GM12878 (cell line): ENCODE measurements around the gene ITFG1. TPM values are rescaled to one million over a fixed set of nuclear protein-coding genes. Genes with fewer than 3 reads are reported as not detected.

ENCODE experiments used
- ATAC-seq: fragments of 200-7000 bp; cut with Tn5 transposase; 3 replicates; pipeline ENCODE4 v1.9.1; 2020; ENCODE audit warnings: mild to moderate bottlenecking, moderate library complexity
- BruUV-seq: library from RNA; stranded (reverse); fragments of 400-500 nt; replicated peaks from 2 replicates; lab custom pipeline; 2021; lab: Mats Ljungman, UMichigan
- CTCF ChIA-PET: fragments of 300-600 bp; sonication (Branson Sonifier 250); formaldehyde crosslinking; extraction: SDS; loops from one replicate; lab custom pipeline; 2021; ENCODE audit warnings: inconsistent platforms; lab: Yijun Ruan, JAX
- POLR2A ChIA-PET: fragments of 350-600 bp; formaldehyde crosslinking; extraction: SDS; loops from one replicate; lab custom pipeline; 2021; ENCODE audit warnings: inconsistent platforms; lab: Charles Lee
- RAD21 ChIA-PET: fragments of 300-600 bp; sonication (Branson Sonifier 250); formaldehyde crosslinking; loops from one replicate; lab custom pipeline; 2023; ENCODE audit warnings: antibody characterized with exemption; ENCODE audit not compliant: unreplicated experiment; lab: Charles Lee
- SMC1A ChIA-PET: fragments of 300-600 bp; sonication (Branson Sonifier 250); formaldehyde crosslinking; loops from one replicate; lab custom pipeline; 2023; ENCODE audit not compliant: unreplicated experiment, uncharacterized antibody; lab: Charles Lee
- DNase-seq: peaks from one replicate; pipeline ENCODE4 v3.0.0-alpha.2; 2011; ENCODE audit warnings: low read depth, low spot score
- FAIRE-seq: peaks from 3 replicates; lab custom pipeline; 2011; peaks lifted over from hg19 to GRCh38; lab: Jason Lieb, UNC
- H2AFZ ChIP-seq: 2 replicates; pipeline ENCODE4 v1.6.0; 2011; ENCODE audit warnings: low read depth, low read length, control low read depth; ENCODE audit not compliant: control insufficient read depth
- H3K27ac ChIP-seq: 2 replicates; pipeline ENCODE4 v1.5.1; 2011; ENCODE audit warnings: control low read depth; ENCODE audit not compliant: control insufficient read depth, insufficient read depth
- H3K27me3 ChIP-seq, 2 experiments: replicated peaks in 1 of 2; 2 replicates each; pipeline versions ENCODE4 v1.6.0 to v1.6.1; 2011; ENCODE audit warnings: low read length in 1 of 2; ENCODE audit not compliant: control insufficient read depth in 2 of 2, insufficient read depth in 2 of 2
- H3K36me3 ChIP-seq, 2 experiments: 2 replicates each; pipeline ENCODE4 v1.5.1; 2011; ENCODE audit warnings: low read length in 1 of 2; ENCODE audit not compliant: control insufficient read depth in 2 of 2, insufficient read depth in 2 of 2
- H3K4me1 ChIP-seq: 2 replicates; pipeline ENCODE4 v1.6.1; 2011; ENCODE audit warnings: mild to moderate bottlenecking, low read length, moderate library complexity, mixed read lengths; ENCODE audit not compliant: control insufficient read depth, insufficient read depth
- H3K4me2 ChIP-seq: 2 replicates; pipeline ENCODE4 v1.6.0; 2011; ENCODE audit warnings: control low read depth; ENCODE audit not compliant: control insufficient read depth, insufficient read depth
- H3K4me3 ChIP-seq: fragments of 200-600 bp; sonication (generic); 2 replicates; pipeline ENCODE4 v1.5.1; 2016
- H3K79me2 ChIP-seq: 2 replicates; pipeline ENCODE4 v1.6.0; 2011; ENCODE audit warnings: low read length; ENCODE audit not compliant: control insufficient read depth, insufficient read depth
- H3K9ac ChIP-seq: 2 replicates; pipeline ENCODE4 v1.8.0; 2011; ENCODE audit warnings: low read length, control low read depth, mixed read lengths; ENCODE audit not compliant: control insufficient read depth, insufficient read depth
- H3K9me3 ChIP-seq: replicated peaks from 3 replicates; pipeline ENCODE4 v1.5.1; 2011; ENCODE audit warnings: mild to moderate bottlenecking, low read length; ENCODE audit not compliant: control insufficient read depth, insufficient read depth
- H4K20me1 ChIP-seq: 2 replicates; pipeline ENCODE4 v1.6.0; 2011; ENCODE audit not compliant: control insufficient read depth, insufficient read depth
- EED ChIP-seq: sonication (generic); IDR thresholded peaks from 2 replicates; pipeline ENCODE4 v1.6.1; 2016; ENCODE audit warnings: antibody characterized with exemption, low read depth
- ESRRA ChIP-seq: IDR thresholded peaks from 2 replicates; pipeline ENCODE4 v1.6.1; 2012; ENCODE audit warnings: mild to moderate bottlenecking, low read length, improper control_type of control experiment
- NR2C1 ChIP-seq: fragments of 450-650 bp; IDR thresholded peaks from 2 replicates; pipeline ENCODE4 v1.6.1; 2017; ENCODE audit warnings: antibody characterized with exemption, mild to moderate bottlenecking, moderate library complexity
- STAT1 ChIP-seq: fragments of 450-650 bp; conservative IDR thresholded peaks from 2 replicates; pipeline ENCODE4 v1.6.1; 2014; ENCODE audit warnings: antibody characterized with exemption, mild to moderate bottlenecking
- SUPT20H ChIP-seq: IDR thresholded peaks from 2 replicates; pipeline ENCODE4 v1.6.1; 2011; ENCODE audit warnings: low read depth, mild to moderate bottlenecking, low read length, moderate library complexity, borderline replicate concordance; ENCODE audit not compliant: control insufficient read depth
- ZNF622 ChIP-seq: fragments of 450-650 bp; IDR thresholded peaks from 2 replicates; pipeline ENCODE4 v1.6.1; 2017; ENCODE audit warnings: mild to moderate bottlenecking, inconsistent platforms
- WGBS: methylation state at CpG from one replicate; pipeline ENCODE4 v1.1.6; 2016; ENCODE audit warnings: low lambda C conversion rate; ENCODE audit not compliant: insufficient replicate concordance, insufficient coverage; ENCODE audit errors: missing lambda C conversion rate; 5-methylcytosine and 5-hydroxymethylcytosine counted together
- in situ Hi-C: fragments of 300-500 bp; cut with MboI; formaldehyde crosslinking; loops from 9 replicates; pipeline ENCODE4 v1.14.3; 2018; ENCODE audit warnings: mixed read lengths
- intact Hi-C: fragments of 100-400 bp; cut with micrococcal nuclease; formaldehyde crosslinking; loops from one replicate; pipeline ENCODE4 v1.14.2; 2022; ENCODE audit not compliant: unreplicated experiment
- polyA plus RNA-seq, 11 experiments: library from polyadenylated mRNA; depleted of rRNA in 4 of 11; unstranded in 6 of 11; stranded (reverse) in 5 of 11; fragments of >200 nt; fragmentation: Nextera tagmentation in 4 of 11; fragmentation: Illumina TruSeq in 1 of 11; extraction: Ambion mirVana in 4 of 11; extraction: Trizol in 1 of 11; gene quantifications; 1 replicate in 1 of 11; 2 replicates in 10 of 11; pipeline versions ENCODE4 v1.2.1 to v1.2.3, GENCODE V29; 2011 to 2016; ENCODE audit warnings: inconsistent platforms in 2 of 11, missing spikeins in 2 of 11, low read depth in 1 of 11
- total RNA-seq, 4 experiments: library from RNA; depleted of rRNA in 3 of 4; stranded (reverse); fragments of >200 nt in 3 of 4; fragmentation: Illumina TruSeq in 1 of 4; extraction: Trizol in 1 of 4; gene quantifications; 2 replicates each; pipeline versions ENCODE4 v1.2.1 to v1.2.3, GENCODE V29; 2013 to 2021
- TF ChIP-seq, protein P1 (sequence below): fragments of 450-650 bp; IDR thresholded peaks from 2 replicates; pipeline ENCODE4 v1.6.1; 2016; ENCODE audit warnings: mild to moderate bottlenecking
- TF ChIP-seq, protein P2 (sequence below): fragments of 150-350 bp; IDR thresholded peaks from 2 replicates; pipeline ENCODE4 v1.6.1; 2016; ENCODE audit warnings: low read depth, low read length

Gene ITFG1
- total and polyA plus RNA-seq, 10 of the 15 experiments (the other 5 are each of a cell fraction or from before 2014, with no cell fraction given), result 9.3 to 56.3 (median 28.6) TPM

DNA sequence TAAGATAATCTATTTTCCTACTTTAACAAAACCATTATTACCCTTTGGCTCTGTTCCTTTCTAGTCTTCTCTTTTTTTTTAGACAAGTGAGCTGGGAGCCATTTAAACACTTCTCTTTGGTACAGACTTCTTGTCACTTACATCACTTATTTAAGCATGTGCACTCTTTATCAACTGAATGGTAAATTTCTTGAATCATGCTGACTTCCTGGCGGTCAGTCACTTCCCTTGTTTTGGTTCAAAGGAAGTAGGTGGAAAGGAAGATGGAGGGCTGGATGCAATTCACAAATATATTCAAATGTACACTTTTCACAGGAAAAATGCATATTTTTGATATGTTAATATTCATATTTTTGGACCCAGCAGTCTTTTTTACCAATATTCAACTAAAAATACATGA, 97.1 kb downstream of the ITFG1 start (continued):
- TF ChIP-seq, protein P1, sequence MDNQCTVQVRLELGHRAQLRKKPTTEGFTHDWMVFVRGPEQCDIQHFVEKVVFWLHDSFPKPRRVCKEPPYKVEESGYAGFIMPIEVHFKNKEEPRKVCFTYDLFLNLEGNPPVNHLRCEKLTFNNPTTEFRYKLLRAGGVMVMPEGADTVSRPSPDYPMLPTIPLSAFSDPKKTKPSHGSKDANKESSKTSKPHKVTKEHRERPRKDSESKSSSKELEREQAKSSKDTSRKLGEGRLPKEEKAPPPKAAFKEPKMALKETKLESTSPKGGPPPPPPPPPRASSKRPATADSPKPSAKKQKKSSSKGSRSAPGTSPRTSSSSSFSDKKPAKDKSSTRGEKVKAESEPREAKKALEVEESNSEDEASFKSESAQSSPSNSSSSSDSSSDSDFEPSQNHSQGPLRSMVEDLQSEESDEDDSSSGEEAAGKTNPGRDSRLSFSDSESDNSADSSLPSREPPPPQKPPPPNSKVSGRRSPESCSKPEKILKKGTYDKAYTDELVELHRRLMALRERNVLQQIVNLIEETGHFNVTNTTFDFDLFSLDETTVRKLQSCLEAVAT, result no peak

DNA sequence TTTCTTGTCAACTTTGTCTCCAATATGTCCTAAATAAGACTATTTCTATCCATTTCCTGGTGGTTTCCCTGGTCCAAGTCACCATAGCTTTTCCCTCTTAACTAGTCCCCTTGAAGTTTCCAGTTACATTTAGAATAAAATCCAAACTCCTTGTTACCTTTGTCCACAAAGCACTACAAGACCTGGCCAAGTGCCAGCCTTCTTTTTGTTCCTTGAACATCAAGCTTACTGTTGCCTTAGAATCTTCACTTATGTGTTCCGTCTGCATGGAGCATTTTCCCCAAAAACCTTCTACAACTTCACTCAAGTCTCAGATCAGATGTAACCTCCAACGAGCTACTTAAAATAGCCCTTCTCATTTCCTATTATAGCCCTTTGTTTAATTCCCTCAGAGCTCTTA, 101.4 kb downstream of the ITFG1 start:
- SMC1A ChIA-PET, result interaction anchor here (0.7 to 1.4 kb wide), 2 partner anchors 38 to 96 kb away, joined by 3 read pairs; no protein-coding TSS in a partner anchor
- RAD21 ChIA-PET, result no interaction called here
- intact Hi-C loops, result no loop called here
- H3K4me3 ChIP-seq, result no peak overlapping the region
- no TSS peak for BruUV-seq
- POLR2A ChIA-PET, result no interaction called here
- FAIRE-seq (no peak), ATAC-seq (no peak), DNase-seq (no peak)
- no peak overlapping the region for H3K4me2 ChIP-seq
- H3K79me2 ChIP-seq, result no peaks in the 10 kb centered on the region
- TF ChIP-seq ESRRA, result no peak
- TF ChIP-seq EED, result no peak
- no peak for TF ChIP-seq ZNF622
- TF ChIP-seq, protein P2, sequence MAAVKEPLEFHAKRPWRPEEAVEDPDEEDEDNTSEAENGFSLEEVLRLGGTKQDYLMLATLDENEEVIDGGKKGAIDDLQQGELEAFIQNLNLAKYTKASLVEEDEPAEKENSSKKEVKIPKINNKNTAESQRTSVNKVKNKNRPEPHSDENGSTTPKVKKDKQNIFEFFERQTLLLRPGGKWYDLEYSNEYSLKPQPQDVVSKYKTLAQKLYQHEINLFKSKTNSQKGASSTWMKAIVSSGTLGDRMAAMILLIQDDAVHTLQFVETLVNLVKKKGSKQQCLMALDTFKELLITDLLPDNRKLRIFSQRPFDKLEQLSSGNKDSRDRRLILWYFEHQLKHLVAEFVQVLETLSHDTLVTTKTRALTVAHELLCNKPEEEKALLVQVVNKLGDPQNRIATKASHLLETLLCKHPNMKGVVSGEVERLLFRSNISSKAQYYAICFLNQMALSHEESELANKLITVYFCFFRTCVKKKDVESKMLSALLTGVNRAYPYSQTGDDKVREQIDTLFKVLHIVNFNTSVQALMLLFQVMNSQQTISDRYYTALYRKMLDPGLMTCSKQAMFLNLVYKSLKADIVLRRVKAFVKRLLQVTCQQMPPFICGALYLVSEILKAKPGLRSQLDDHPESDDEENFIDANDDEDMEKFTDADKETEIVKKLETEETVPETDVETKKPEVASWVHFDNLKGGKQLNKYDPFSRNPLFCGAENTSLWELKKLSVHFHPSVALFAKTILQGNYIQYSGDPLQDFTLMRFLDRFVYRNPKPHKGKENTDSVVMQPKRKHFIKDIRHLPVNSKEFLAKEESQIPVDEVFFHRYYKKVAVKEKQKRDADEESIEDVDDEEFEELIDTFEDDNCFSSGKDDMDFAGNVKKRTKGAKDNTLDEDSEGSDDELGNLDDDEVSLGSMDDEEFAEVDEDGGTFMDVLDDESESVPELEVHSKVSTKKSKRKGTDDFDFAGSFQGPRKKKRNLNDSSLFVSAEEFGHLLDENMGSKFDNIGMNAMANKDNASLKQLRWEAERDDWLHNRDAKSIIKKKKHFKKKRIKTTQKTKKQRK, result no peak
- no peak for TF ChIP-seq STAT1
- TF ChIP-seq SUPT20H, result no peak
- no peak for TF ChIP-seq NR2C1
- no peaks in the 10 kb centered on the region for H3K27me3 ChIP-seq
- WGBS, result 94% methylated on average over 2 of the region's 2 CpGs
- H3K9ac ChIP-seq, result no peak overlapping the region
- H3K9me3 ChIP-seq, result no peaks in the 10 kb centered on the region
- no peak overlapping the region for H2AFZ ChIP-seq
- H4K20me1 ChIP-seq, result no peaks in the 10 kb centered on the region
- no peaks in the 10 kb centered on the region for H3K4me1 ChIP-seq
- CTCF ChIA-PET, result no interaction called here
- H3K27ac ChIP-seq, result no peak overlapping the region
- H3K36me3 ChIP-seq, result no peaks in the 10 kb centered on the region; a peak in 1 of 4 replicates
- in situ Hi-C loops, result no loop called here
